Activated naive CD8-positive, alpha-beta T cell treated with anti-CD3 and anti-CD28 coated beads for 36 hours (primary cell): ENCODE data around the gene WIZ. TPM values are rescaled to one million over a fixed set of nuclear protein-coding genes. Genes with fewer than 3 reads are reported as not detected.

Experiments used
- DNase-seq: peaks from one replicate; pipeline ENCODE4 v3.0.0; 2021
- H3K27ac Mint-ChIP-seq: one replicate; pipeline ENCODE4 v1.8.0; 2022; ENCODE audit warnings: mild to moderate bottlenecking, moderate library complexity, mixed read lengths
- H3K27me3 Mint-ChIP-seq: one replicate; pipeline ENCODE4 v1.8.0; 2022; ENCODE audit warnings: mild to moderate bottlenecking, mixed read lengths
- H3K36me3 Mint-ChIP-seq: one replicate; pipeline ENCODE4 v1.8.0; 2021; ENCODE audit warnings: mild to moderate bottlenecking, mixed read lengths
- H3K4me1 Mint-ChIP-seq: one replicate; pipeline ENCODE4 v1.8.0; 2021; ENCODE audit warnings: mixed read lengths
- H3K4me3 Mint-ChIP-seq: one replicate; pipeline ENCODE4 v1.8.0; 2022; ENCODE audit warnings: mild to moderate bottlenecking, moderate library complexity, mixed read lengths
- H3K9me3 Mint-ChIP-seq: one replicate; pipeline ENCODE4 v1.8.0; 2022; ENCODE audit warnings: mixed read lengths
- total RNA-seq, 2 experiments: library from RNA; stranded (reverse); gene quantifications; one replicate each; pipeline ENCODE4 v1.2.3, GENCODE V29; 2021

The WIZ gene
- total RNA-seq, 2 experiments from 2014 or later, result 22.7 to 24.1 TPM

- peaks cover 17% of the 10 kb centered on the region for H3K4me1 Mint-ChIP-seq
- H3K27me3 Mint-ChIP-seq, result no peaks in the 10 kb centered on the region
- no peak overlapping the region for H3K27ac Mint-ChIP-seq
- no peak overlapping the region for H3K4me3 Mint-ChIP-seq
- H3K36me3 Mint-ChIP-seq, result peaks cover 29% of the 10 kb centered on the region
- no peaks in the 10 kb centered on the region for H3K9me3 Mint-ChIP-seq
- DNase-seq, result no peak
These were observed 75.6 kb downstream of the WIZ start for GRCh38 chr19:15374105-15374651.

GRCh38 chr19:15373644-15374043 lies 76.1 kb downstream of the WIZ start:
- H3K4me3 Mint-ChIP-seq, result no peak overlapping the region
- H3K9me3 Mint-ChIP-seq, result no peaks in the 10 kb centered on the region
- no peak for DNase-seq
- H3K27ac Mint-ChIP-seq, result no peak overlapping the region
- H3K27me3 Mint-ChIP-seq, result no peaks in the 10 kb centered on the region
- H3K36me3 Mint-ChIP-seq, result peaks cover 30% of the 10 kb centered on the region
- peaks cover 17% of the 10 kb centered on the region for H3K4me1 Mint-ChIP-seq

- peaks cover 16% of the 10 kb centered on the region for H3K4me1 Mint-ChIP-seq
- H3K27ac Mint-ChIP-seq, result no peak overlapping the region
- H3K4me3 Mint-ChIP-seq, result no peak overlapping the region
- peaks cover 24% of the 10 kb centered on the region for H3K36me3 Mint-ChIP-seq
- no peak for DNase-seq
- H3K9me3 Mint-ChIP-seq, result no peaks in the 10 kb centered on the region
- no peaks in the 10 kb centered on the region for H3K27me3 Mint-ChIP-seq
These were observed 76.9 kb downstream of the WIZ start for GRCh38 chr19:15372891-15373301.

GRCh38 chr19:15372470-15372869 lies 77.3 kb downstream of the WIZ start:
- peaks cover 12% of the 10 kb centered on the region for H3K4me1 Mint-ChIP-seq
- H3K9me3 Mint-ChIP-seq, result no peaks in the 10 kb centered on the region
- no peak overlapping the region for H3K4me3 Mint-ChIP-seq
- peaks cover 22% of the 10 kb centered on the region for H3K36me3 Mint-ChIP-seq
- no peak for DNase-seq
- H3K27me3 Mint-ChIP-seq, result no peaks in the 10 kb centered on the region
- no peak overlapping the region for H3K27ac Mint-ChIP-seq

- no peak overlapping the region for H3K27ac Mint-ChIP-seq
- H3K4me1 Mint-ChIP-seq, result peaks cover 9% of the 10 kb centered on the region
- no peaks in the 10 kb centered on the region for H3K9me3 Mint-ChIP-seq
- H3K27me3 Mint-ChIP-seq, result no peaks in the 10 kb centered on the region
- DNase-seq, result no peak
- peaks cover 18% of the 10 kb centered on the region for H3K36me3 Mint-ChIP-seq
- H3K4me3 Mint-ChIP-seq, result no peak overlapping the region
These were observed 77.9 kb downstream of the WIZ start for GRCh38 chr19:15371786-15372380.

GRCh38 chr19:15371119-15371518 lies 78.6 kb downstream of the WIZ start:
- no peak overlapping the region for H3K4me3 Mint-ChIP-seq
- peaks cover 16% of the 10 kb centered on the region for H3K36me3 Mint-ChIP-seq
- H3K27ac Mint-ChIP-seq, result no peak overlapping the region

More at GRCh38 chr19:15371119-15371518, 78.6 kb downstream of the WIZ start:
- Mint-ChIP-seq H3K27me3 (no peaks in the 10 kb centered on the region), H3K9me3 (no peaks in the 10 kb centered on the region), H3K4me1 (peaks cover 6% of the 10 kb centered on the region)
- DNase-seq, result no peak

Other genes starting within 250 kb of the WIZ start
- gene NOTCH3, start 249.0 kb downstream of the WIZ start, total RNA-seq, result under 1 TPM in 1 of 2 experiments, not detected in 1; 0.12 TPM
- gene EPHX3, start 217.5 kb downstream of the WIZ start, total RNA-seq, result not detected
- 100 to 1,000 TPM; 110 to 113 TPM for gene BRD4, start 117.4 kb downstream of the WIZ start, total RNA-seq
- gene AKAP8, start 70.2 kb downstream of the WIZ start, total RNA-seq, result 10 to 100 TPM; 59.4 to 61.2 TPM
- gene AKAP8L, start 31.0 kb downstream of the WIZ start, total RNA-seq, result 10 to 100 TPM; 70.6 to 71.6 TPM
- gene RASAL3, start 14.6 kb upstream of the WIZ start, total RNA-seq, result 10 to 100 TPM; 75.0 to 83.4 TPM
- not detected for gene PGLYRP2, start 29.5 kb upstream of the WIZ start, total RNA-seq
- gene CYP4F22, start 58.6 kb upstream of the WIZ start, total RNA-seq, result 1 to 10 TPM; 1.3 to 1.6 TPM
- not detected for gene CYP4F8, start 165.3 kb upstream of the WIZ start, total RNA-seq
- gene CYP4F3, start 190.9 kb upstream of the WIZ start, total RNA-seq, result under 1 TPM; 0.06 to 0.23 TPM
- not detected for gene CYP4F12, start 223.1 kb upstream of the WIZ start, total RNA-seq